Measurements from ENCODE around the gene BCO1.
A peak's percentile ranks its signal among the peaks of the same experiment; 100 is the strongest.

Gene BCO1

DNA sequence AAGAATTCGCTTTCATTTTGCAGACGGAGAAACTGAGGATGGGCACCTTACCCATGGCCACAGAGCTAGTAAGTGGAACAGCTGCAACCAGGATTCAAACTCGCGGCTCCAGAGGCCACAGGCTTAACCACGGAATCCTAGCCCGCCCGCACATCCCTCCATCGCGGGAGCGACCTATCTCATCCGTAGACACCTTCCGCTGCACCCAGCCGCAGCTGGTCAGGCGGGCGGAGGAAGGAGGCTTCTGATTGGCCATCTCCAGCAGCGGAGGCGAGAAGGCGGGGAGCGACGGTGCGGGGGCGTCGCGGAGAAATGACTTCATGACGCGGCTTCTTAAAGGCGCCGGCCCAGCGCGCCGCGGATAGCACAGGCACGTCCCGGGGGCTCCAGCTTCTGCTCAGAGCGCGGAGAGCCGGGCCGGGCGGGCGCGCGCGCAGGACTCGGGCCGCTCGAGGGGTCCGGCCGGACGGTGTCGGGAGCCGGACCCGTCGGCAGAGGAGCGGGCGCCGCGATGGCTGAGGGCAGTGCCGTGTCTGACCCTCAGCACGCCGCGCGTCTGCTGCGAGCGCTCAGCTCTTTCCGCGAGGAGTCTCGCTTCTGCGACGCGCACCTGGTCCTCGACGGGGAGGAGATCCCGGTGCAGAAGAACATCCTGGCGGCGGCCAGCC lies 76.2 kb downstream of the BCO1 start, which contains the start of gene GAN:
Gene GAN, plus strand, starts transcription at position 360 of the 668 bp plus-strand sequence. Its CDS starts 152 bp downstream, at position 512.
- TF ChIP-seq POLR2AphosphoS5 (IDR thresholded peaks at IDR 0.05; ENCODE audit: borderline replicate concordance, low read depth, low read length): peak; percentile 75
- TF ChIP-seq FOXP2 (optimal IDR thresholded peaks at IDR 0.05; ENCODE audit: control extremely low read depth, extremely low read length, insufficient read depth): no peak
- no peak for TF ChIP-seq EZH2 (IDR thresholded peaks at IDR 0.05)
- H3K9me3 ChIP-seq (ENCODE audit: low read depth, low read length): no peaks in the 10 kb centered on the region
- peak within 1 kb of the TSS; percentile 87 for H3K4me3 ChIP-seq
- peak; percentile 32 for DNase-seq (ENCODE audit: low read depth, low spot score)
- H3K36me3 ChIP-seq (ENCODE audit: insufficient read depth, low read length): no peaks in the 10 kb centered on the region
- H3K27ac ChIP-seq: no peak within 1 kb of the TSS
- peak within 1 kb of the TSS; percentile 75 for H3K9ac ChIP-seq (ENCODE audit: insufficient read length)

DNA sequence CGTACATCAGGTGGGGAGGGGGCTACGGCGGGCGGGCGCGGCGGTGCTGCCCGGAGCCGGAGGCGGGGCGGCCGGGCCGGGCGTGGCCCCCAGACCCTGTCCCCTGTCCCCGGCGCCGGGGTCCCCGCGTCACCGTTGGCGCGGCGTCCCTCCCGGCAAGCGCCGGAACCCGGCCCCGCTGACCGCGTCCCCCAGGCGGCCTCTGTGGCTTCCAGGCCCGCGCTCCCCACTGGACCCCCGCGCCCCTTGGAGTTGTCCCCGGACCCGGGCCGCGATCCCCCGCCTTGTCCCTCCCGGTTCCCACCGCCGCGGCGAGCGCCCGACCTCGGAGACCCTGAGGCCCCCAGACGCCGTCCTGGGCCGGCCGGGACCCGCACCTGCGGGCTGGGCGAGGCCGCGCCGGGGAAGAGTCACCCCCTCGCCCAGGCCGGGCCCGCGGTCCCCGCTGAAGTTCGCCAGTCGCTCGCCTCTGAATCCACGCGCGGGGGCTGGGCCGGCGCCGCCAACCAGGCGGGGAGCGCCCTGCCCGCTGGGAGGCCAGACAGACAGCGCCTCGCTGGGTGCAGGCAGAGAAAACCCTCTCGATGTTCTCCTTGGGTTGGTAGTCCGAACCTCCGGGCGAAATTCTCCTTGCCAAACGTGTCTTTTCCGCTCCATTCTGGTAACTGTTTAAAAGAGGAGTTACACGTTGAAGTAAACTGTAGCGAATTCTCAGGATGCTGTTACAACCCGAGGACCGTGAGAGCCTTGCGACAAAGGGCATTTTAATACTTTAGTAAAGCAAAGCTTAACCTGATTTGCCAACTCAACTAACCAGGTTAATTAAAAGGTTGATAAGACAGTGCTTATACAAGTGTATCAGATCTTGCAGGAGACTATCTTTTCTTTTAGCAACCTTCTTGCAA lies 77.0 kb downstream of the BCO1 start:
- no peak for DNase-seq (ENCODE audit: low read depth, low spot score)
- peak overlapping the region; percentile 87 for H3K4me3 ChIP-seq
- TF ChIP-seq EZH2 (IDR thresholded peaks at IDR 0.05) (no peak), FOXP2 (optimal IDR thresholded peaks at IDR 0.05; ENCODE audit: control extremely low read depth, extremely low read length, insufficient read depth) (no peak), POLR2AphosphoS5 (IDR thresholded peaks at IDR 0.05; ENCODE audit: borderline replicate concordance, low read depth, low read length) (no peak)
- no peaks in the 10 kb centered on the region for H3K9me3 ChIP-seq (ENCODE audit: low read depth, low read length)
- peak overlapping the region; percentile 64 for H3K9ac ChIP-seq (ENCODE audit: insufficient read length)
- H3K36me3 ChIP-seq (ENCODE audit: insufficient read depth, low read length): no peaks in the 10 kb centered on the region
- no peak overlapping the region for H3K27ac ChIP-seq

DNA sequence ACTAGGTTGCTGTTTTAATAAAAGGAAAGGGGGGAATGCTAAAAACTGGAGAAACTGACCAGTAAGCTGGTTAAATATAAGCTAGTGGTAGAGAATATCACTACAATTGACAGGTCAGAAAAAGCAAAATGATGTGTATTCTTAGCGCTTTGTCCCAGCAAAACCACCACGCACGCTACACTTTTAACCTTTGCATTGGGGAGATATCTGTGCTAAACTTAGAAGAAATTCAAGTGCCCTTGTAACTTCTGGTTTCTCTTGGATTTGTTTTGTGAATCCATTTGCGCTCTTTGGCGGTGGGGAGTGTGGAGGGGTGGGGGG lies 77.6 kb downstream of the BCO1 start:
- TF ChIP-seq POLR2AphosphoS5 (IDR thresholded peaks at IDR 0.05; ENCODE audit: borderline replicate concordance, low read depth, low read length) (no peak), EZH2 (IDR thresholded peaks at IDR 0.05) (no peak), FOXP2 (optimal IDR thresholded peaks at IDR 0.05; ENCODE audit: control extremely low read depth, extremely low read length, insufficient read depth) (no peak)
- DNase-seq (ENCODE audit: low read depth, low spot score): no peak
- H3K9me3 ChIP-seq (ENCODE audit: low read depth, low read length): no peaks in the 10 kb centered on the region
- no peaks in the 10 kb centered on the region for H3K36me3 ChIP-seq (ENCODE audit: insufficient read depth, low read length)
- H3K4me3 ChIP-seq: peak overlapping the region; percentile 87
- peak overlapping the region; percentile 64 for H3K9ac ChIP-seq (ENCODE audit: insufficient read length)
- H3K27ac ChIP-seq: no peak overlapping the region

DNA sequence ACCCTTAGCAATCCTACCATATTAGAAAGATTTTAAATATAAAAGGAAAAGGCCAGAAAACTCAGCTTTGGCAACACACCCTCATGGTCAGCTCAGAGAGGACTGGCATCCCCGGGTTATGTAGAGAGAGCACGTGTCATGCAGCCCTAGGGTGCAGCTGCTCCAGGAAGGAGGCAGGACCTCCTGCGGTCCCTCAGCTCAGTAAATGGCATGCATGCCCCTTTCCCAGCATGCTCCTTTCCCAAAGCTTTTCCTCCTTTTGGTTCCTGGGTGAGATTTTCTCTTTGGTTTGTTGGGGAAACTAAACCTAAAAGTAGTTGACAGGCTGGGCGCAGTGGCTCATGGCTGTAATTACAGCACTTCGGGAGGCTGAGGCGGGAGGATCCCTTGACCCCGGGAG lies 80.2 kb downstream of the BCO1 start:
- H3K4me3 ChIP-seq: no peak overlapping the region
- DNase-seq (ENCODE audit: low read depth, low spot score): no peak
- no peaks in the 10 kb centered on the region for H3K9me3 ChIP-seq (ENCODE audit: low read depth, low read length)
- no peak overlapping the region for H3K9ac ChIP-seq (ENCODE audit: insufficient read length)
- TF ChIP-seq FOXP2 (optimal IDR thresholded peaks at IDR 0.05; ENCODE audit: control extremely low read depth, extremely low read length, insufficient read depth) (no peak), EZH2 (IDR thresholded peaks at IDR 0.05) (no peak), POLR2AphosphoS5 (IDR thresholded peaks at IDR 0.05; ENCODE audit: borderline replicate concordance, low read depth, low read length) (no peak)
- H3K27ac ChIP-seq: no peak overlapping the region
- no peaks in the 10 kb centered on the region for H3K36me3 ChIP-seq (ENCODE audit: insufficient read depth, low read length)

DNA sequence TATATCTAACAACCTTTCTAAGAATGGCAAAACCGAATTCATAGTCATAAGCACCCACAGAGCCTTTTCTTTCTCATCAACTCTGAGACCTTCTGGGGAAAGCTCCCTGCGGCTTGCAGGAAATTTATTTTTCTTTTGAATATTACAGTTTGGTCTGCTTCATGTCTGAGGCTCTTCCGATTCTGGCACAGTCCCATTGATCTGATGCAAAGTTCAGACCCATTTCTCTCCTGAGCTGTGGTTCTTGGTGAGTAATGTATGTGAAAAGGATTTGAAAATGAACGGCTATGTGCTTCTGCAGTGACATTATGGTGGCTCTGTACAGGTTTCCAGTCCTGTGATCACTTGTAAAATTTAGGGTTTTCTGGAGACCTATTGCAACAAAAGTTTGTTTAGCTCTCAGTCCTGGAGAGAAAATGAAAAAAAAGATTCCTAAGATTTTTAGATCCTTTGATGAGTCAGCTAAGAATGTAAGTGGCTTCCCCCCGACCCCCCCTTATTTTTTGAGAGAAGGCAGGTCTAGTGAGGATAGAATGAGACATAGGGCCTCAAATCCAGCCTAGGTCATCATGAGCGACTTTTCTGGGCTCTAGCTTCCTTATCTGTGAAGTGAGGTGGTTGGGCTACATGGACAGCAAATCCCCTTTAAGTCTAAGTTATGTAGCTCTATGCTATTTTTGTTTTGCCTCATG lies 80.9 kb downstream of the BCO1 start:
- TF ChIP-seq EZH2 (IDR thresholded peaks at IDR 0.05): no peak
- no peak for TF ChIP-seq POLR2AphosphoS5 (IDR thresholded peaks at IDR 0.05; ENCODE audit: borderline replicate concordance, low read depth, low read length)
- TF ChIP-seq FOXP2 (optimal IDR thresholded peaks at IDR 0.05; ENCODE audit: control extremely low read depth, extremely low read length, insufficient read depth): no peak
- Histone ChIP-seq H3K9me3 (ENCODE audit: low read depth, low read length) (no peaks in the 10 kb centered on the region), H3K9ac (ENCODE audit: insufficient read length) (no peak overlapping the region), H3K36me3 (ENCODE audit: insufficient read depth, low read length) (no peaks in the 10 kb centered on the region), H3K4me3 (peak overlapping the region; percentile 12; the same call in 1 of the 2 replicates), H3K27ac (peak overlapping the region; percentile 60; the same call in 1 of the 2 replicates)
- no peak for DNase-seq (ENCODE audit: low read depth, low spot score)

DNA sequence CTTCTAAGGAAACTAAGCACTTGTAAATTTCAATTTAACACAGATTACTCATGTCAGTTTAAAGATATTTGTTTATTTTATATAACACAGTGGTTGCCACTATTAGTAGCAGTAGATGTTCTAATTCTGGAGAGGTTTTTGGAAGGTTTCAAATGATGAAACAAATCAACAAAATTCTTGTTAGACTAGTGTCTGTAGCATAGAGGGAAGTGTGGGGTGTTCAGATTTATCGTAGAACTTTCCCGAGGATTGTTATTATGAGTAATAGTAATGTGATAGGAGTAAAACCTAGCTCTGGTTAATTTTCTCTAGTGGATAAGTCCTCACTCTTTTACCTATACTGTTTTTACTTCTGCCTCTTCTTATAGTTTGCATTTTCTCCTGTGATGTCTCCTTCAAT lies 82.5 kb downstream of the BCO1 start:
- TF ChIP-seq POLR2AphosphoS5 (IDR thresholded peaks at IDR 0.05; ENCODE audit: borderline replicate concordance, low read depth, low read length) (no peak), EZH2 (IDR thresholded peaks at IDR 0.05) (no peak), FOXP2 (optimal IDR thresholded peaks at IDR 0.05; ENCODE audit: control extremely low read depth, extremely low read length, insufficient read depth) (no peak)
- Histone ChIP-seq H3K9me3 (ENCODE audit: low read depth, low read length) (no peaks in the 10 kb centered on the region), H3K4me3 (no peak overlapping the region), H3K36me3 (ENCODE audit: insufficient read depth, low read length) (no peaks in the 10 kb centered on the region), H3K9ac (ENCODE audit: insufficient read length) (no peak overlapping the region), H3K27ac (no peak overlapping the region)
- no peak for DNase-seq (ENCODE audit: low read depth, low spot score)

DNA sequence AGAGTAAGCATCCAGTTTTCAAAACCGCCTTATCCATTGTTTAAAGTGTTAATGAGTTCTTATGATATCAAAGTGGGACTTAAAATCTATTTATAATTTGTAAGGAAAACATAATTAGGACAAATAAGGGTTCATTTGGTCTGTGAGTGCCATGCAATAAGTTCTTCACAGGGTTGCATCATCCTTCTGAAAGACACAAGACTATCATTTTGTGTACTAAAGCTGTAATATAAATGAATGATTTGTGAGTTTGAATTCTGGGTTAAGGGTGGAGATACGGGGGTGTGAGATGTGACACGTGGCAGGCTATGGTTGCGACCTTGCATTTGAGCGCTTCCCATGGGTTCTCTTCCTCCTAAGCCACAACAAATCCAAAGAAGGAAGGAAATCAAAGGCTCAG lies 83.0 kb downstream of the BCO1 start:
- H3K4me3 ChIP-seq: no peak overlapping the region
- H3K36me3 ChIP-seq (ENCODE audit: insufficient read depth, low read length): no peaks in the 10 kb centered on the region
- H3K9ac ChIP-seq (ENCODE audit: insufficient read length): no peak overlapping the region
- H3K9me3 ChIP-seq (ENCODE audit: low read depth, low read length): no peaks in the 10 kb centered on the region
- TF ChIP-seq EZH2 (IDR thresholded peaks at IDR 0.05): no peak
- TF ChIP-seq FOXP2 (optimal IDR thresholded peaks at IDR 0.05; ENCODE audit: control extremely low read depth, extremely low read length, insufficient read depth): no peak
- TF ChIP-seq POLR2AphosphoS5 (IDR thresholded peaks at IDR 0.05; ENCODE audit: borderline replicate concordance, low read depth, low read length): no peak
- no peak overlapping the region for H3K27ac ChIP-seq
- DNase-seq (ENCODE audit: low read depth, low spot score): no peak

DNA sequence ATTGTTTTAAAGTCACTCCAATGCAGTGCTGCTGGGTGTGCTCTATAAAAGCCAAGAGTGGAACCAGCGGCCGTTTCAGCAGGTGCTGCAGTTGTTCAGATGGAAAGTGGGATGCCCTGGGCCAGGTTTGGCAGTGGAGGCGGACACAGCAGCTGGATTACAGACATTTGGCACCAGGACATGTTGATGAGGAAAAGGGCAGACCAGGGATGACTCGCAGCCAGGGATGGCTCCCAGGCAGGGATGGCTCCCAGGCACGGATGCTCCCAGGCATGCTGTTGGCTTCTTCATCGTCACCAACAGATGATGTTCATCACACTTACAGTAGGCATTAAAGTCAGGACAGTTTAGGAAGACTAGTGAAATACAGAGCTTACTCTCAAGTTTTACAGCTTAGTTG lies 86.3 kb downstream of the BCO1 start:
- DNase-seq (ENCODE audit: low read depth, low spot score): no peak
- H3K27ac ChIP-seq: no peak overlapping the region
- no peaks in the 10 kb centered on the region for H3K36me3 ChIP-seq (ENCODE audit: insufficient read depth, low read length)
- TF ChIP-seq EZH2 (IDR thresholded peaks at IDR 0.05): no peak
- TF ChIP-seq POLR2AphosphoS5 (IDR thresholded peaks at IDR 0.05; ENCODE audit: borderline replicate concordance, low read depth, low read length): no peak
- no peak for TF ChIP-seq FOXP2 (optimal IDR thresholded peaks at IDR 0.05; ENCODE audit: control extremely low read depth, extremely low read length, insufficient read depth)
- H3K9ac ChIP-seq (ENCODE audit: insufficient read length): no peak overlapping the region
- H3K9me3 ChIP-seq (ENCODE audit: low read depth, low read length): no peaks in the 10 kb centered on the region
- H3K4me3 ChIP-seq: no peak overlapping the region

All from SK-N-MC (cell line).